HepG2 (cell line): ENCODE measurements around the gene CAST. TPM values are rescaled to one million over a fixed set of nuclear protein-coding genes. Genes with fewer than 3 reads are reported as not detected.

Experiments
- ARNT ChIP-seq: fragments of 450-650 bp; IDR thresholded peaks from 2 replicates; pipeline ENCODE4 v1.6.1; 2017
- CSRNP1 ChIP-seq: sonication (generic); formaldehyde crosslinking; IDR thresholded peaks from 2 replicates; pipeline ENCODE4 v1.8.1; 2023; ENCODE audit warnings: mild to moderate bottlenecking, missing genetic modification reagents
- ISX ChIP-seq: sonication (generic); formaldehyde crosslinking; conservative IDR thresholded peaks from 2 replicates; pipeline ENCODE4 v1.5.0; 2020; ENCODE audit warnings: missing genetic modification reagents
- MLXIP ChIP-seq: sonication (generic); formaldehyde crosslinking; IDR thresholded peaks from 2 replicates; pipeline ENCODE4 v1.9.0; 2021; ENCODE audit warnings: missing genetic modification reagents, borderline replicate concordance
- MYPOP ChIP-seq: sonication (generic); formaldehyde crosslinking; IDR thresholded peaks from 2 replicates; pipeline ENCODE4 v1.8.1; 2023; ENCODE audit warnings: mild to moderate bottlenecking, moderate library complexity, missing genetic modification reagents
- PRDM4 ChIP-seq: sonication (generic); formaldehyde crosslinking; IDR thresholded peaks from 2 replicates; pipeline ENCODE4 v1.9.0; 2021; ENCODE audit warnings: missing genetic modification reagents, borderline replicate concordance
- RNF219 ChIP-seq: sonication (generic); formaldehyde crosslinking; IDR thresholded peaks from 2 replicates; pipeline ENCODE4 v1.5.0; 2020; ENCODE audit warnings: mild to moderate bottlenecking, missing genetic modification reagents
- SIN3A ChIP-seq: IDR thresholded peaks from 2 replicates; pipeline ENCODE4 v1.6.1; 2011; ENCODE audit warnings: low read depth, mild to moderate bottlenecking, control low read depth, low read length, borderline replicate concordance
- SOX6 ChIP-seq, 2 experiments: fragments of 450-650 bp in 1 of 2; sonication (generic) in 1 of 2; formaldehyde crosslinking in 1 of 2; IDR thresholded peaks; 2 replicates each; pipeline versions ENCODE4 v1.4.0 to v1.6.1; 2017 to 2020; ENCODE audit warnings: antibody characterized with exemption in 1 of 2, mild to moderate bottlenecking in 1 of 2, missing genetic modification reagents in 1 of 2
- SSRP1 ChIP-seq: IDR thresholded peaks from 2 replicates; pipeline ENCODE4 v1.6.1; 2016; ENCODE audit warnings: control low read depth
- ZBTB42 ChIP-seq: sonication (generic); formaldehyde crosslinking; IDR thresholded peaks from 2 replicates; pipeline ENCODE4 v1.5.0; 2020; ENCODE audit warnings: mild to moderate bottlenecking, missing genetic modification reagents
- ZNF124 ChIP-seq: sonication (generic); formaldehyde crosslinking; IDR thresholded peaks from 2 replicates; pipeline ENCODE4 v1.4.0; 2020; ENCODE audit warnings: missing genetic modification reagents
- ZNF431 ChIP-seq: sonication (generic); formaldehyde crosslinking; IDR thresholded peaks from 2 replicates; pipeline ENCODE4 v1.9.0; 2022; ENCODE audit warnings: missing genetic modification reagents, low read depth, mild to moderate bottlenecking, borderline replicate concordance
- ZNF577 ChIP-seq: sonication (generic); formaldehyde crosslinking; IDR thresholded peaks from 2 replicates; pipeline ENCODE4 v1.4.0; 2020; ENCODE audit warnings: mild to moderate bottlenecking, low read depth, missing genetic modification reagents, borderline replicate concordance
- ZNF776 ChIP-seq: sonication (generic); formaldehyde crosslinking; IDR thresholded peaks from 2 replicates; pipeline ENCODE4 v1.4.0; 2020; ENCODE audit warnings: mild to moderate bottlenecking, missing genetic modification reagents
- ZNF891 ChIP-seq: sonication (generic); formaldehyde crosslinking; IDR thresholded peaks from 2 replicates; pipeline ENCODE4 v1.5.0; 2020; ENCODE audit warnings: mild to moderate bottlenecking, missing genetic modification reagents
- ZSCAN30 ChIP-seq: sonication (generic); formaldehyde crosslinking; IDR thresholded peaks from 2 replicates; pipeline ENCODE4 v1.5.0; 2020; ENCODE audit warnings: mild to moderate bottlenecking, missing genetic modification reagents
- ZZZ3 ChIP-seq: sonication (generic); formaldehyde crosslinking; IDR thresholded peaks from 2 replicates; pipeline ENCODE4 v1.4.0; 2020; ENCODE audit warnings: missing genetic modification reagents, mild to moderate bottlenecking, borderline replicate concordance
- polyA plus RNA-seq, 8 experiments: library from polyadenylated mRNA; depleted of rRNA in 3 of 8; stranded (reverse) in 7 of 8; unstranded in 1 of 8; fragments of >200 nt; fragmentation: Illumina TruSeq in 4 of 8; extraction: Trizol in 4 of 8; gene quantifications; 2 replicates each; pipeline versions ENCODE4 v1.2.1 to v1.2.3, GENCODE V29; 2011 to 2016; ENCODE audit warnings: low read depth in 4 of 8, missing spikeins in 1 of 8, mixed read lengths in 1 of 8; ENCODE audit not compliant: insufficient read depth in 1 of 8
- total RNA-seq, 5 experiments: library from RNA; depleted of rRNA; stranded (reverse); fragments of >200 nt; fragmentation: Illumina TruSeq; extraction: Trizol; gene quantifications; 2 replicates each; pipeline ENCODE4 v1.2.3, GENCODE V29; 2016; ENCODE audit warnings: low read depth in 1 of 5

Gene CAST
- total and polyA plus RNA-seq, 2 of the 13 experiments (the other 11 are each of a cell fraction or from before 2014, with no cell fraction given): 42.1 to 67.6 TPM

GRCh38 chr5:96702503-96703383 lies 40.6 kb downstream of the CAST start (continued):
- TF ChIP-seq ZNF891 (peak; percentile 76; the same call in 1 of the 2 replicates), ZNF431 (no peak), ZSCAN30 (CRISPR knock-in tag) (no peak), ZBTB42 (CRISPR knock-in tag) (no peak), ISX (CRISPR knock-in tag) (no peak), RNF219 (CRISPR knock-in tag) (0 out of 2 replicates have a peak, but pooled peaks have one; percentile 33), SSRP1 (CRISPR knock-in tag) (no peak), ZZZ3 (CRISPR knock-in tag) (no peak), ZNF124 (0 out of 2 replicates have a peak, but pooled peaks have one; percentile 18), ZNF776 (peak; percentile 81), ARNT (no peak), CSRNP1 (CRISPR knock-in tag) (no peak), PRDM4 (no peak), MLXIP (no peak), SIN3A (no peak), MYPOP (CRISPR knock-in tag) (peak; percentile 55; the same call in 1 of the 2 replicates), SOX6 (IDR thresholded peaks at IDR 0.05) (no peak), SOX6 (CRISPR knock-in tag; IDR thresholded peaks at IDR 0.05) (peak; percentile 72), ZNF577 (CRISPR knock-in tag) (no peak)
